ENCODE results near the gene EFCAB5.
"Not testable (repeated sequence)": the region's sequence is repeated elsewhere in the genome, so short reads cannot be mapped to it uniquely, and the experiment has no call there.

The EFCAB5 gene

DNA sequence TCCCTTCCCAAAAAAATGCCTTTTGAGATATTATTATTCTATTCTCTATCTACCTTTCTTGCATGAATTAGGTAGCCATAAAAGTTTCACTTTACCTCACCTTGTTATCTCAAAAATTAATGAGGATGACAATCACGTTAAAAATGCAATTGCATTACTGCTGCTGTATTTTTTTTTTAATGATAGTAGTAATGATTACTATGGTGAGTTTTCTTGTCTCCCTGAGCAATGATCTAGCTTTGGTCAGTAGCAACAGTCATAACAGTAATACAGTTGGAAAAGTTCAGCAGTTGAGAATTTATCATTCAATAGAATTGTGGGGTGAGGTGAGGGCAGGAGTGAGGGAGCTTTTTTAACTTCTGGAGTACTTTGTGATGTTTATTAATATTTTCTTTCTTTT lies at the start of gene EFCAB5:
Gene EFCAB5, plus strand, starts transcription at position 301 of the 400 bp plus-strand sequence. CDS start 163 bp downstream, outside the sequence.
- in situ Hi-C loops (cut with HindIII; ENCODE audit: low sequenced_read_pairs): loop anchor here (10.0 kb wide), 1 partner anchor 253 kb away; no protein-coding TSS in a partner anchor

DNA sequence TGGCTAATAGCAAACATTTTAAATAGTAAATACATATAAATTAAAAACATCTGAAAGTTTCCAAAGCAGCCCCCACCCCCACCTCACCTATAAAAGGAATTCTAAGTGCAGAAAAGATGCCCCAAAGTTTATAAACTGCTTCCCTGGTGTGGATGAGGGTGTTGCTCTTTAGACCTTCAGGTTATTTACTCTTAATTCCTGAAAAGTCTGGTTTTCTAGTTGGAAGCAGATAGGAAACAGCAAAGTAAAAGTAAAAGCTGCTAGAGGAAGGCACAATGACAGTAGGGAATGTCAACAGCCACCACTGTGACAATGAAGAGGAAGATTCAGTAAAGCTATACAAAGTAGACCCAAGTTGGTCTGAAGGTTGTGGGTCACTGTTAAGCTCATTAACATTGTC lies 49.2 kb upstream of the EFCAB5 start:
- in situ Hi-C loops (cut with HindIII; ENCODE audit: low sequenced_read_pairs): no loop called here

DNA sequence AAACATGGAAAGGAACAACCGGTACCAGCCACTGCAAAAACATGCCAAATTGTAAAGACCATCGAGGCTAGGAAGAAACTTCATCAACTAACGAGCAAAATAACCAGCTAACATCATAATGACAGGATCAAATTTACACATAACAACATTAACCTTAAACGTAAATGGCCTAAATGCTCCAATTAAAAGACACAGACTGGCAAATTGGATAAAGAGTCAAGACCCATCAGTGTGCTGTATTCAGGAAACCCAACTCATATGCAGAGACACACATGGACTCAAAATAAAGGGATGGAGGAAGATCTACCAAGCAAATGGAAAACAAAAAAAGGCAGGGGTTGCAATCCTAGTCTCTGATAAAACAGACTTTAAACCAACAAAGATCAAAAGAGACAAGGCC lies 44.3 kb upstream of the EFCAB5 start:
- in situ Hi-C loops (cut with HindIII; ENCODE audit: low sequenced_read_pairs): not testable (repeated sequence)

DNA sequence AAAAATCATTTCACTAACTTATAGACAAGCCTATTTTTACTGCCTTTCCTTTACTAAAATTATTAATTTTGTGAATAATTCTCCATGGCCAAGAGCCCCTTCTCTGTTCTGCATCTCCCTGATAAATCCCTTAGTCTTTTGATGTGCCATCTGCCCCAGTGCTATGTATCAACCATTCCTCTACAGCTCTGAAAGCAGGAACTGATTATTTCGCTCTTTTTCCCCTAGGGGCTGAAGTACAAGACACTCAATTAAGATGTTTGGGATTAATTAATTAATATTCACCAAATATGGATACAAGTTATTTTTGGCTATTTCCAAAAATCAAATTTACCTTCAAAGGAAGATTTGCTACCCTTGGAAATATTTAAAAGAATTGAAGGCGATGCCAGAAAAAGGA lies 38.0 kb upstream of the EFCAB5 start:
- in situ Hi-C loops (cut with HindIII; ENCODE audit: low sequenced_read_pairs): no loop called here

DNA sequence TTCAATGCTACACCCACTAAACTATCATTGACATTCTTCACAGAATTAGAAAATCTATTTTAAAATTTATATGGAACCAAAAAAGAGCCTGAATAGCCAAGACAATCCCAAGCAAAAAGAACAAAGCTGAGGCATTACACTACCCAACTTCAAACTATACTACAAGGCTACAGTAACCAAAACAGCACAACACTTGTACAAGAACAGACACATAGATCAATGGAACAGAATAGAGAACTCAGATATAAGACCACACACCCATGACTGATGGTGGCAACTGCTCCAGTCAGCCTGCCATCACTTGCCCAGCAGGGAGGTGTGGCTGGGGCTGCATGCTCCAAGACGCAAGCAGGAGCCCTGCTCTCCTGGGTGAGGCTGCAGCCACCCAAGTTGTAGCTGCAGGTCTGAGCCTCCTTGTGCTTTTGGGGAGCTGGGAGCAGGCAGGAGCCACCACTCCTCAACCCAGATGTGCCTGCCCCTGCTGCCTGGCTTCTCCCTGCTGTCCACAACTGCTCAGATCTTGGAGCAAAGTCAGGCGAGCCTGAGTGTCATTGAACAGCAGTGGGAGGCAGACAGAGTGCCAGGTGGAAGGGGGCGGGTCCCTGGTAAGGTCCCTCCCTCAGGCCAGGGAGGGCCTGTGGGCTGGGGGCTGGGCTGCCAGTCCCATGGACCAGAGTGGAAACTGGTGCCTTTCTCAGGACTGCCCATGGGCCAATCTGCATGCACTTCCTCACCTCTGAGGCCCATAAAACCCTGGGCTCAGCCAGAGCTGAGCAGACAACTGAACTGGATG lies 36.2 kb upstream of the EFCAB5 start:
- in situ Hi-C loops (cut with HindIII; ENCODE audit: low sequenced_read_pairs): no loop called here

DNA sequence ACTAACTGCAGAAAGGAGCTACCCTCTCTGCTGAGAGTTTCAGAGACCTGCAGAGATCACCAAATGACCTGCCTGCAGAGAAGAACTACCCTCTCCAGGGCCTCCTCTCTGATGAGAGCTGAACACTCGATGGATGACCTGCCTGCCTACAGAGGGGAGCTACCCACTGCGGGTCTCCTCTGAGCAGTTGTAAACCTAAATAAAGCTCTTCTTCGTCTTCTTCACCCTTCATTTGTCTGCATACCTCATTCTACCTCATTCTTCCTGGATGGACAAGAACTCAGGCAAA lies 35.6 kb upstream of the EFCAB5 start:
- in situ Hi-C loops (cut with HindIII; ENCODE audit: low sequenced_read_pairs): no loop called here

DNA sequence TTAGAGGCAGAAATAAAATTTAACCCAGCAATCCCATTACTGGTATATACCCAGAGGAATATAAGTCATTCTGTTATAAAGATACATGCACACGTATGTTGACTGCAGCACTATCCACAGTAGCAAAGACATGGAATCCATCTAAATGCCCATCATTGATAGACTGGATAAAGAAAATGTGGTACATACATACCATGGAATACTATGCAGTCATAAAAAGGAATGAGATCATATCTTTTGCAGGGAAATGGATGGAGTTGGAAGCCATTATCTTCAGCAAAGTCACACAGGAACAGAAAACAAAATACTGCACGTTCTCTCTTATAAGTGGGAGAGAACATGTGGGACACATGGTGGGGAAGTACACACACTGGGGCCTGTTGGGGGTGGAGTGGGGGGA lies 34.5 kb upstream of the EFCAB5 start:
- in situ Hi-C loops (cut with HindIII; ENCODE audit: low sequenced_read_pairs): no loop called here

DNA sequence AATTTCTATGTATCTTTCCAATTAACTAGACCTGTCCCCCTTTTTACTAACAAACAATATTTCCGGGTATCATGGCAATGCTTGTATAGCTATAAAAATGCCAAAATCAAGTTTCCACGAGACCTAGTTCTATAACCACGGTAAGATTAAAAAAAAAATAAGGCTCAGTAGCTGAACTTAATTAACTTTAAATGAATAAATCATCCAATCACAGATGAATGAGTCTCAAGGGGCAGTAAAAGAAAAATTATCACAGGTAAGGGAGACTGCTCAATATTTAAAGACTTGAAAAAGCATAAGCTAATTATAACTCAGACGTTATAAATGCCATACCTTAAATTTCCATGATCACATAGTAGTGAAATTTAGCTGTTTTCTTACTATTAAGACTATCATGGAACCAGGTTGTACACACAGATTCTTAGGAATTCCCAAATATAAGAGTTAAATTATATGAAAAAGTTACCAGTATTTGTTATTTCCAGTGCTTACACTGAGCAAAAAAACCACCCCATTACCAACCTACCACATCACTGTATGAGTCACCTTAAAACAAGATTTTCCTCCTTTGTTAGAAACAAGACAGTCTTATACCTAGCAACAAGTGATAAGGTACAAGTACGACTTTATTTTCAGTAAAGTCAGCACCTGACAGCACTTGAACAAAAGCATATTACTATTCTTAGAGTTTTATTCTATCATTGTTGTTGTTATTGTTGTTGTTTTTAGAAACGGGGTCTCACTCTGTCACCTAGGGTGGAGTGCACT lies 32.0 kb upstream of the EFCAB5 start:
- in situ Hi-C loops (cut with HindIII; ENCODE audit: low sequenced_read_pairs): loop anchor here (5.0 kb wide), 1 partner anchor 102 kb away; no protein-coding TSS in a partner anchor

DNA sequence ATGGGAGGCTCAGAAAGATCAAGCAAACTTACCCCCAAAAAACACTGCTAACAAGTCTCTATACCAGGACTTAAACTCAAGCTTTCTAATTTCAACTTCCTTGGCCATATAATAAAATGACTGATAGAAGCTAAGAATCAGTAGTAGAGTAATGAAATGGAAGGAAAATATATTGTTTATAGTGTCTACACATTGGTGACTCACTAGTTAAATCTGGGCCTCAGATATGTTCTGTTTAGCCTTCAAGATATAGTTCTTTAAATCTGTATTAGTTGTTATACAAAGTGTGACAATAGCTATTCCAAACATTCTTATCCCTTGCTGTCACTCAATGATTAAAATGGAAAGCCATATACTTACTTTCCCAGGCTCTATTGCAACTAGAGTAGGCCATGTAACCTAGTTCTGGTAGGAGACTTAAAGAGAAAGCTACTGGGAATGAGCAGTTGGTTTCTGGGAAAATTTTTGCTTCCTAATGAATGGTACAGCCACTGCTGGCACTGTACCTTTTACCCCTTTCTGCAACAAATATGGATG lies 29.7 kb upstream of the EFCAB5 start:
- in situ Hi-C loops (cut with HindIII; ENCODE audit: low sequenced_read_pairs): loop anchor here (5.0 kb wide), 1 partner anchor 104 kb away; no protein-coding TSS in a partner anchor

DNA sequence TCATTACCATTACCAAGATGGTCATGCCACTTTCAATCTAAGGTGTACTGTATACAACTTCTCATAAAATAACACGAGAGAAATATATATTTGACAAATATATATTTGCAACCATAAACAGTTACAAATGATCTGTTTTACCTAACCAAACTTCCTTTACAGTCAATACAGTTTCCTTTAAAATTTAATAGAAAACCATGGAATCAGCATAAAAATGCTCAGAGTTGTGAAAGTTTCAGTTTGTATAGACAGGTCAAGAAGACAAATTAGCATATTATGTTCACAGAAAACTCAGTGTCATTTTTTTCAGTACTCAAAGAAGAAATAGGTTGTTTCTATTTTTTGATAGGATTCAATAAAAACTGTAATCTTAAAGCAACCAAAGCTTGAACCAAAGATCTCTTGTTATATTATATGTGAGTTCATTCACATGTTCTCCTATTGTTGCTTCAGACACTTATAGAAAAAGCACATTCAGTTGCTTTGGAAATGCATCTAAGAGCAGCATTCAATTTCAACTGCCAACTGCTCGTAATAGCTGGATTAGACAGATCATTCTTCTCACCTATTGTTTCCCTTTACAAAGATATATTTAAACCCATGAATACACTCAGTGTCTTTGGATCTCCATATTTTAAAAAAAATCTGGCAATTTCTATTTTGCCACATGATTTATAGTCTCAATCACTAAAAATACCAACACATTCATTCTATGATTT lies 26.5 kb upstream of the EFCAB5 start:
- in situ Hi-C loops (cut with HindIII; ENCODE audit: low sequenced_read_pairs): loop anchor here (5.0 kb wide), 1 partner anchor 108 kb away; no protein-coding TSS in a partner anchor

DNA sequence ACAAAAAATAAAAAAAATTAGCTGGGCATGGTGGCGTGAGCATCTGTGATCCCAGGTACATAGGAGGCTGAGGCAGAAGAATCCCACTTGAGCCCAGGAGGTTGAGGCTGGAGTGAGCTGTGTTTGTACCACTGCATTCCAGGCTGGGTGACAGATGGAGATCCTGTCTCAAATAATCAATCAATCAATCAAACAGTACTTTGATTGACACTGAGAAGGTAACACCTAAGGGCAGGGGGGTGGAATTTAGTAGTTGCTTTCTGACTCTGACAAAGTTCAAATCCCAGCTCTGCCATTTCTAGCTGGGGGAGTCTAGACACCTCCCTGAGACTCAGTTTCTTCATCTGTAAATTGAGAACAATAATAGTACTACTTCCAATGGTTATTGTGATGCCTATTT lies 23.4 kb upstream of the EFCAB5 start:
- in situ Hi-C loops (cut with HindIII; ENCODE audit: low sequenced_read_pairs): no loop called here

DNA sequence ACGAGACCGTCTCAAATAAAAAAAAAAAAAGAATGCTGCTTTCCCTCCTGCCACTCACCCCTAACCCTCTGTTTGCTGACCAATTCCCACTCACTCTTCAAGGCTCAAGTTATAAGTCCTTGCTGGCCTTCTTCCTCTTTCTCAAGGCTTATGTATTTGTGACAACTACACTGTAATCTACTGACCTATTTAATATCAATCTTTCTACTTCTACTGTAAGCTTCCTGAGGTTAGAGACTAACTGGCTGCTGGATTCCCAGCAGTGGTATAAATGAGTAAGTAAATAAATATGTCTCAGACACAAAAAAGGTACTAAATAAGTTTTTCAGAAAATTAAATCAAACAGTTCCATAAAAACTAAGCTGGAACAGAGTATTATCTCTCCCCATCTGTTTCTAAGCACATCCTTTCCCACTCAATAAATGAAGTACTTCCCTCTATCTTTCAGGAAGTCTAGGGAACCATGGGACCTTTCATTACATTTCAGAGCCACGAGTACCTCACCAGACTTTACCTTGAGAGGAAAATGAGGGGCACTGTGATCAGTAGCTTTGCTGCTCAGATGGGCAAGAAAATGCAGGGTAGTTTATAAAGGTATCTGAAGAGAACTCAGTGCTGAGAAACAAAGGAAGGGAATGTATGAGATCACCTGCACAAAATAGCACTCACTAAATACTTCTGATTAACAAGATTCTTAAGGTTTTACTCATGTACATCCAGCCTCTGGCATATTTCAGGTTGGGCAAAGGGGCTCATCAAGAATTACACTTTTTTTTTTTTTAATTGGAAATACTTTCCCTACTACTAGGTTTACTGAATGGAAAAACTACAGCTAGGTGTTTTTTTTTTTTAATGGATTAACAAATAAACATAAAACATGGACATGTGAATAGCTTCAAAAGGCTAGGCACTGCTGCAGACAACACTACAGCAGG lies 22.2 kb upstream of the EFCAB5 start:
- in situ Hi-C loops (cut with HindIII; ENCODE audit: low sequenced_read_pairs): no loop called here

DNA sequence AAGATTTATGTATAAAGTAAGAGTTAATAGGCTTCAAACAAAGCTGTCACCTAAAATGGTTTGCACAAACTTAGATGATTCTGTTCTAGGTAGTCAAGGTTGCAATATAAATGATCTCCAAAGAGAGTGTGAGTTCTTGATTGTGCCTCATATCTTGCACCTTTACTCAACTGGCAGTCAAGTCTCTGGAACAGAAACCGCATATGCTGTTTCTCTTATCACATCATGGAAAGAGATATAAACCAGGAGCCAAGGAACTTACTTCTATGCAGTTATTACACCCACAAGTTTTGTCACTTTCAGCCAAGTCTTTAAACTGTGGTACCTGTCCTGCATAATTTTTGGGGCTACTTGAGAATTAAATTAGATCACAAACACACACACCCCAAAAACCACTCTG lies 16.6 kb upstream of the EFCAB5 start:
- in situ Hi-C loops (cut with HindIII; ENCODE audit: low sequenced_read_pairs): no loop called here

DNA sequence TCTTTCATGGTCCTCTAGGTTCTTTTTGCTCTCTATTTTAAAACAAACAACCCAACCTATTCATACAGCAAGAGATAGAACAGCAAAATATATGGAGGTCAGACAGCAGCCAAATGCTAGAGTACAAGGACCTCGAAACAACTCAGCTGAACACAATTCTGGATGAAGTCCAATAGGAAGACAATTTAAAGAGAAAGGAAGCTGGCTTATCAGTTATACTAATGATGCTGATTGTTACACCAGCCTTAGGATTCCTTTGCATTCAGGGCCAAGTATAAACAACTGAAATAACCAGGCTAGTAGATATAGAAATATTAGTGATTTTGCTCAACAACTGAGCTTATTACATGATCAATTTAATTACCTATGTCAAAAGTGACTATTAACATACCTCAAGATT lies 13.9 kb upstream of the EFCAB5 start:
- in situ Hi-C loops (cut with HindIII; ENCODE audit: low sequenced_read_pairs): no loop called here

DNA sequence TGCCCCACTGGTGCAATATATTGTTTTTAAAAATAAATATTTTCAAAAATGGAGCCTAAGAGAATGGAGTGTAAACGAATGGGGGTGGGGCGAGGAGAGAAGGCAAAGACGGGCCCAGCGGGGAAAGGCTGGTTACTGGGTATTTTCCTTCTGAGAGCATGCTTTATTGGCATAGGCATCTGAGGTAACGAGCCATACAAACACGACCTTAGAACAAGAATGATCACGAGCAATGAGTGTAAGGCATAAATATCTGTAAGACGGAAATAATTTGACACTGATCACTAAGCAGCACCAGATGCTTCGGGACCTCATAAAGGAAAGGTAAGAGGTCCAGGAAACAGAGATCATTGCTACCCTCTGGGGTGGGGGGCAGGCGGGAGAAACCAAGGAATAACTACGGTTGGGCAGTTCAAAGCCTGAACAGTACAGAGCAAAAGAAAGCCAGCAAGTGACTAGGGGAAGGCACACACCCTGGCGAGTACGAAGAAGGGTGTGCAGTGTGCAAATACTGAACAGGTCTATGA lies 12.4 kb upstream of the EFCAB5 start:
- in situ Hi-C loops (cut with HindIII; ENCODE audit: low sequenced_read_pairs): no loop called here

DNA sequence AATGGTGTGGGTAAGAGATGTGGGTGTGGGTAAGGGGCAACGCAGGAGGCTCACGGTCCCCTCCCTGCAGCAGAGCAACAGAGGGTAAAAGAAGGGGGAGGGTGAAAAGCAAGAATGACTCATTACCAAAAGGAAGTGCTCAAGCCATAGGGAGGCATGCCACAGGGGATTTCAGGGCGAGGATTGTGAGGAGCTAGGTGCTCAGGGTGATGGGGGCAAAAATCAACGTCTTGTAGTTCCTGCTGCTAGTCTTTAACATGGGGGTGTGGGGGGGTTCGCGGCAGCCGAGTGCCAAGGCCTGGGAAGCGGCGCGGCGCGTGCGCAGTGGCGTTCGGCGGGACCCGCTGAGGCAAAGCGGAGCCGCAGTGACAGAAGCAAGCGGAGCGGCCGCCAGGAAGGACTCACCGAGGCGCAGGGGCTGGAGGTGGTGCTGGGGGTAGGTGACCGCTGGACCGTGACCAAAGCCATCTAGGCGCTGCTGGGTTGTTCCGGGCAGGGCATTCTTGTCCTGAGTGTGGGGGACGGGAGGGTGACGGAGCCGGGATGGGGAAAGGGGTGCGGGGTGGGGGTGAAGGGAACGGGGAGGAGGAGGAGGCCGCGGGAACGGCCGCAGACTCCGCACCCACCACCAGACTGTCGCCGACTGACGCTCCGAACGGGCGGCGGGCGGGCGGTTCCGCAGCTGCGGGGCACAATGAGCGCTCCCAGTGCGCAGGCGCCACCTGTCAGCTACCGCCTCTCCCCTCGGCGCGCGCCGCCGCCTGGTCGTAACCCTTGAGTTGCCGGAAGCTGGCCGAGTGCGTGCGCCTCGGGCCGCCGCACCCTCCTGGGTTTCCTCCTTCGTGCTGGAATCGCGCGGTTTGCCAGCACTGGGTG lies 11.7 kb upstream of the EFCAB5 start, which contains the start of gene SSH2:
Gene SSH2, minus strand, starts transcription at position 696 of the 876 bp plus-strand sequence. Its CDS starts 228 bp downstream, at position 468.
- in situ Hi-C loops (cut with HindIII; ENCODE audit: low sequenced_read_pairs): no loop called here

DNA sequence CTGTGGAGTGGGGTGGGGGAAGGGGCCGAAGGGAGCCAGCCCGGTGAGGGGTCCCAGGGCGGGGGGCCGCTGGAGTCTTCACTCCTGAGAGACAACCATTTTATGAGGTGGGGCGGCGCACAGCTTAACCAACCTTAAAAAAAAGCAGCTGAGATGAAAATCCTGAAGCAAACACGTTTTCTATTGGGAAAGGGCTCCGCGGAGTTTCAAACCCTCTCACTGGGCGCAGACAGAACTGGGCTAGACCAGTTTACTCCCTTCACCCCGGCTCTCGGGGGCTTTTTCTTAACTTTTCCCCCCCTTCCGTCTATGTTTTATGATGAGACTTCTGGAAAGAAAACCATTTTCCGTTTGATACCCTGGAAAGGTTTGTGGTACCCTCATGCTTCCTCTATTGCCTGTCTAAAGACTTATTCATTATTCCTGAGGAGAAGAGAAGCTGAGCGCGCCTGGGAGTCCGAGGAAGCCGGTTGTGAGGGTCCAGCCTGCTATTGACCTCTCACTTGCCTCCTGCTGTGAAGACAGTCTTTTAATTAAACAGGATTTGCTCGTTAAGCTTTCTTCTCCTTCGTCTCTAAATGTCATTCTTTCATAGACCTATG lies 10.9 kb upstream of the EFCAB5 start:
- in situ Hi-C loops (cut with HindIII; ENCODE audit: low sequenced_read_pairs): no loop called here

DNA sequence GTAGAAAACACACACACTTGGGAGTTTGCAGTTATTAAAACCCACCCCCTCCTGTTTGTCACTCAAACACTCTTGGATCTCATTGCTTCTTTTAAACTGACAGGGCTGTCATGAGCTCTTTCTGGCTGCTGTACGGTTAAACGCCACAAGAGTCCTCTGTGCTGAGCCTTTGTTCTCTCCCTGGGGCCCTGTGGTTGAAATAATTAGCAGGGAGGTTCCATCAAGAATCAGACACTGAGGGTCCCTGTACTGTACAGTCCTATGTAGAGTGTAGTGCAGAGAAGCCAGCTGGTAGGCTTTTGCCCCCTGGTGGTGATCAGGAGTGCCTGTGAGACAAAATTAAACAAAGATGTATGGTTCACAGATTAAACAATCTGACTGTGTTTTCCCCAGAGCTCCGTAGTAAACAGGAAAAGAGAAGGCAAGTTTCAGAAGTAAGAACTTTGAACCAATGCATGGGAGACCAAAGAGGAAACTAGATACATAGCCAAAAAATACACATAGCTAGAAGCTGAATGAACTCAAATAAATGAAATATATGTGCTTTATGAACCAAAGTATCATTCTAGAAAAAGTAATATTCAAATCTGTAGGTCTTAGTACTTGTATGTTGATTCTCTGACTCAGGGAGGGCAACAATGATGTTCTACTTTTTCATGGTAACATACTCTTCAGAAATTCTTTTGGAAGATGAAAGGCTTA lies 10.1 kb upstream of the EFCAB5 start:
- in situ Hi-C loops (cut with HindIII; ENCODE audit: low sequenced_read_pairs): no loop called here

Measured in endothelial cell of hepatic sinusoid (primary cell).